Iris pigment epithelial cell (primary cell): Measurements from ENCODE around the gene R3HDM4.
"Not testable (repeated sequence)": the region's sequence is repeated elsewhere in the genome, so short reads cannot be mapped to it uniquely, and the experiment has no call there.

ENCODE experiments used
- DNase-seq: peaks from one replicate; pipeline ENCODE4 v3.0.0-alpha.2; 2011; ENCODE audit warnings: low read depth

The R3HDM4 gene

DNA sequence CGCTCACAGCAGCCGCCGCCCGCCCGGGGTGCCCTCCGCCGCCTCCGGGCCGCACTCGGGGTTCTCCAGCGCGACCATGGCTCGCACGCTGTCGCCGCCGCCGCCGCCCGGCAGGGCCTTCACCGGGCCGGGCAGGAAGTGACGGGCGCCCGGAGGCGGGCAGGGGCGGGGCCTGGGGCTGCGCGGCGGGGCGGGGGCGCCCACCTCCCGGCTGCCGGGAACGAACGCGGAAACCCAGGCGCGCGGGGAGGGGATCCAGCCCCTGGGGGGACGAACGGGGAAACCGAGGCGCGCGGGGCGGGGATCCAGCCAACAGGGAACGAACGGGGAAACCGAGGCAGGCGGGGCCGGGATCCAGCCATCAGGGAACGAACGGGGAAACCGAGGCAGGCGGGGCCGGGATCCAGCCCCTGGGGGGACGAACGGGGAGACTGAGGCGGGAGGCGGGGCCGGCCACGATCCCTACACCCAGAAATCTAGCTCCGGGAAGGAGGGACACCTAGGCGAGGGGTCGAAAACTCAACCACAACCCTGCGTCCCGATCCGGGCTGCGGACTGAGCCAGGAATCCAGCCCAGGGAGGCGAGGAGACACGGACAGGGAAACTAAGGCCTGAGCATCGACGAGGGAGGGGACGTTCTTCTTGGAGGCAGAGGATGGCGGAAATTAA is at the start of gene R3HDM4:
R3HDM4 (minus strand) TSS at position 140 of the 669 bp plus-strand sequence; CDS start at position 78, 62 bp downstream.
- DNase-seq, result peak; percentile 52

- DNase-seq, result peak; percentile 70
Measured at GRCh38 chr19:961866-962620, 49.0 kb upstream of the R3HDM4 start.

- DNase-seq, result no peak
Measured at GRCh38 chr19:960601-960938, 47.6 kb upstream of the R3HDM4 start.

DNA sequence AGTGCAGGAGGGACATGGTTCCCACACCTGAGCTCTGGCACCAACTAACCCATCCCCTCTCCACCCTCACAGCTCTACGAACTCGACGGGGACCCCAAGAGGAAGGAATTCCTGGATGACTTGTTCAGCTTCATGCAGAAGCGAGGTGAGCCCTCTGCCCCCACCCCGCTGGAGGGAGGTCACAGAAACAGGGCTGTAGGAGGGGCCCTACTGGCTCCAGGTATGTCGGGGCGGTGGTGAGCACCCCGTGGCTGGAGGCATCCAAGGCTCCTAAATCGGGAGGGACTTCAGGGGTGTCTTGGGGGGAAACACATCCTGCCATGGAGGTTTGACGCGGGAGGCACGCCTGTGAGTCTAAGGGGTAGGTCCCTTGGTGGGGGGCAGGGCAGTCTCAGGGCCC is 47.0 kb upstream of the R3HDM4 start:
- no peak for DNase-seq

GRCh38 chr19:958967-959855 is 46.2 kb upstream of the R3HDM4 start:
- DNase-seq, result peak; percentile 74

- DNase-seq, result not testable (repeated sequence)
Measured at GRCh38 chr19:957578-957977, 44.6 kb upstream of the R3HDM4 start.

DNA sequence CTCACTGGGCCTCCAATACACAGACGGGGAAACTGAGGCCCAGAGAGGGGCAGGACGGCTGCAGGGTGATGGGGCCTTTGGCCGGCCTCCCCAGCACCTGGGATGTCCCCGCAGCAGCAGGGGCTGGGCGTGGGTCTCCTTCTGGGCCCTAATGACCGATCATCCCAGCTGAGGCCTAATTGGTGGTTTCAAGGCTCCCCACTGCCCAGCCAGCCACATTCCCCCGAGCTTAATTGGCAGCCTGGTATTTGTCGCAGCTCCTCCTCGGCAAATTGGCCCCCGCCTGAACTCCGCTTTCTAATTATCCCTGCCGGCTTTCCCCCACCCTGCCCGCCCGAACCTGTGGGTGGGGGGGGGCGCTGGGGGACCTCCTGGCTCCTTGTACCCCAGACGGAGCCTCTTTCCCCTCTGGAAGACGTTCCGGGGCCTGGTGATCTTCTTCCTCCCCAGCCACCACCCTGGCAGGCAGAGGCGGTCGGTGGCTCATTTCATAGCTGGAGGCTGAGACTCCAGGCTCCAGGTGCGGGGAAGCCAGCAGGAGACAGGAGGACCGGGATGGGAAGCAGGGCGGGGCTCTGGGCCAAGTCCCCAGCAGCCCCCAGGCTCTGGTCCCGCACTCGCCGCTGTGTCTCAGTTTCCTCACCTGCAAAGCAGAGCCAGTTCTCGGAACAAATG is 43.9 kb upstream of the R3HDM4 start:
- peak; percentile 45 for DNase-seq

DNA sequence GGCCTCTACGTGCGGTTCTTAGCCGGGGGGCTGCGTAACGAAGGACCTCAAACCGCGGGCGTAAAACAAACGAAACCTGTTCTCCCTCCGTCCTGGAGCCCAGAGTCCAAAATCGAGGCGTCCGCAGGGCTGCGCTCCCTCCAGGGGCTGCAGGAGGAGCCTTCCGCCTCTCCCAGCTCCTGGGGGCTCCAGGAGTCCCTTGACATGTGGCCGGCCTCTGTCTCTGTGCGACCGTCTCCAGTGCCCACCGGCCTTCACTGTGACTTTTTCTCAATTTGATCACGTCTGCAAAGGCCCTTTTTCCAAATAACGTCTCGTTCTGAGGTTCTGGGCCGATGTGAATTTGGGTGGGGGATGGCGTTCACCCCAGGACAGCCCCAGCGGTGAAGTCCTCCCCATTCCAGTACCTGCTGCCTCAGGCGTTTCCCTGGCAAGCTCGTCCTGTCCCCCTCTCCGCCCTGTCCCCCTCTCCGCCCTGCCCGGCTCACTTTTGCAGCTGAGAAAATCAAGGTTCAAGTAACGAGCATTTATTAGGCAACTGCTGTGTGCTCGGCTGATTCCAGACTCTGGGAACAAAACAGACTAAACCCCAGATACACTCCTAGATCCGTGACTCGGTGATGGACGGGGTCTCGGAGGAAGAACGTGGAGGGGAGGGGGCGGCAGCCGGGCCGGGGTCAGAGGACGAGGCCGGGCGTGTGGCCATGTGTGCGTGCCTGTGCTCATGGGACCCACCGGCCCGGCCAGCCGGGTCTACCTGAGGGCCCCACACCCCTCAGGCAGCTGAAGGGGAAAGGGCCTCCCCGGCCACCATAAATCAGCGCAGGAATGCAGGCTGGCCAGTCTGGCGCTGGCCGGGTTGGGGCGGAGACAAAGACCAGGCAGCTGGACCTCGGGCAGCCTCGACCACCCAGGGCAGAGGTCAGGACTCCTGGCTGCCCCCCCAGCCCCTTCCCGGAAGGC is 43.1 kb upstream of the R3HDM4 start:
- no peak for DNase-seq

GRCh38 chr19:954672-955494 is 41.9 kb upstream of the R3HDM4 start:
- DNase-seq, result no peak

- DNase-seq, result no peak
Measured at GRCh38 chr19:954272-954671, 41.3 kb upstream of the R3HDM4 start.

DNA sequence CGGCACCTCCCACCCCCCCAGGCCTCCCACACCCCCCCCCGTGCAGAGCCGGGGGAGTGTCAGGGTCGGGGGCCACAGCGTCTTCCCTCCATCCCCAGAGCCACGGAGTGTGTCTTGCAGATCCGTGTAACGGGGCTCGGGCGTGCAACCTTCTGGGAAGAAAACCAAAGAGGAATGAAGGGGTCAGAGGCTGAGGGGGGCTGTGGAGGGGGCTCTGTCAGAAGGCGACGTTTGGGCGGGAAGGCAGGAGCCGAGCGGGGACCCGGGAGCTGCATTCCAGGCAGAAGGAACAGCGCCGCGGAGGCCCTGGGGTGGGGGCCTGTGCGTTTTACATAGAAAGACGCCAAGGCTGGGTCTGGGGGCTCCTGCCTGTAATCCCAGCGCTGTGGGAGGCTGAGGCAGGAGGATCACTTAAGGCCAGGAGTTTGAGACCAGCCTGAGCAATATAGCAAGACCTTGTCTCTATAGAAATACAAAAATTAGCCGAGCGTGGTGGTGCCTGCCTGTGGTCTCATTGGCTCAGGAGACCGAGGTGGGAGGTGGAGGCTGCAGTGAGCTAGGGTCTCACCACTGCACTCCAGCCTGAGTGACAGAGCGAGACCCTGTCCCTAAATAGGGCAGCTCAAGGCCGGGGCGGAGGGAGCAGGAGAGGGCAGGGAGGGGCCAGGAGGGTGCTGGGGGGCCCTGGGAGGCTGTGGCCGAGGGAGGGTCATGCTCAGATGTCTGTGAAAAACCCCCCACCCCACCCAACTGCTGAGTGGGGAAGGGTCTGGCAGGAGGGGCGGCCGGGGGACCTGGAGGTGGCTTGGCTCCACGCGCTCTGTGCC is 40.6 kb upstream of the R3HDM4 start:
- no peak for DNase-seq

DNA sequence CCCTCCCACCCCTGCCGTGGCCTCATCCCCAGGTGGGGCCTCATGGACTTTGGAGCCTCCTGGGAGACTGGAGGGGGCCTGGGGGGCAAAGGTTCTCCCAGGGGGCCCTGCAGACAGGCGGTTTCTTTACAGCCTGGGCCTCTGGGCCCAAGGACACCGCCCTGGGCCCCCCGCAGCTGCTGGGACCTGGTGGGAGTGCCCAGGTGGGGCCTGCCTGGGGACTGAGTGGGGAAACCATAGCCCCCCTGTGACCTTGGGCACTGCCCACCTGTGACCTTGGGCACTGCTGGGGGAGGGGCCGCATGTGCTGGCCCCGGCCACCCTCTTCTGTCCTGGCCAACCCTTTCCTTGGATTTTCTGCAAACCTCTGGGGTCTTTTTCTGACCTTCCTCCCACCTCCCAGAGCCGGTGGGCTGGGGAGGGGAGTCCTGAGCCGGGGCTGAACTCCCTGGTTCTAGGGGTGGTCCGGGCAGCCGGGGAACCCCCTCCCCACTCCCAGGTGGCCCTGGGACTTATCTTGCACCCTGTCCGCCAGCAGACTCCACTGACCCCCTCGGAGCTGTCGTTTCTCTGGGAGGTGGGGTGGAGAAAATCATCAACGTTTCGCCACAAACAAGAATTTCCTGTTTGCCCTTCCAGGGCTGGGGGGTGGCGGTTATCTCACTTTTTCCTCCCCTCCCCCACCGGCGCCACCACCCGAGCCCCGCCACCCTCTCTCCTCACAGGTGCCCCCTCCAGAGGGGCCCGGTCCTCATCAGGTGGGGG is 39.8 kb upstream of the R3HDM4 start:
- DNase-seq, result peak; percentile 60

DNA sequence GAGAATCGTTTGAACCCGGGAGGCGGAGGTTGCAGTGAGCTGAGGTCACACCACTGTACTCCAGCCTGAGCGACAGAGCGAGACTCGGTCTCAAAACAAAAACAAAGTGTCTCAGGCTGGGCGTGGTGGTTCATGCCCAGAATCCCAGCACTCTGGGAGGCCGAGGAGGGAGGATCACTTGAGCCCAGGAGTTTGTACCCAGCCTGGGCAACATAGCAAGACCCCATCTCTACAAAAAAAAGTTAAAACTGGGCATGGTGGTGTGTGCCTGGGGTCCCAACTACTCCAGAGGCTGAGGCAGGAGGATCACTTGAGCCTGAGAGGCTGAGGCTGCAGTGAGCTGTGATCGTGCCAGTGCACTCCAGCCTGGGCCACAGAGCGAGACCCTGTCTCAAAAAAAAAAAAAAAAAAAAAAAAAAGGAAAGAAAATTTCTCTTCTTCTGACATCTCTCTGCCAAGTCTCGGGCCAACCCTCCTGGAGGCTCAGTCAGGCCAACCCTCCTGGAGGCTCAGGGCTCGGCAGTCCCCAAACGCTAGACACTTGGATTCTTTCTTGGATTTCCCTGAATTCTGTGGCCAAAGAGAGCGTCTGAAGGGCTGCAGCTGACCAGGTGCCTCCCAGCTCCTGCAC is 39.1 kb upstream of the R3HDM4 start:
- DNase-seq, result no peak

GRCh38 chr19:950352-951066 is 37.5 kb upstream of the R3HDM4 start:
- no peak for DNase-seq

DNA sequence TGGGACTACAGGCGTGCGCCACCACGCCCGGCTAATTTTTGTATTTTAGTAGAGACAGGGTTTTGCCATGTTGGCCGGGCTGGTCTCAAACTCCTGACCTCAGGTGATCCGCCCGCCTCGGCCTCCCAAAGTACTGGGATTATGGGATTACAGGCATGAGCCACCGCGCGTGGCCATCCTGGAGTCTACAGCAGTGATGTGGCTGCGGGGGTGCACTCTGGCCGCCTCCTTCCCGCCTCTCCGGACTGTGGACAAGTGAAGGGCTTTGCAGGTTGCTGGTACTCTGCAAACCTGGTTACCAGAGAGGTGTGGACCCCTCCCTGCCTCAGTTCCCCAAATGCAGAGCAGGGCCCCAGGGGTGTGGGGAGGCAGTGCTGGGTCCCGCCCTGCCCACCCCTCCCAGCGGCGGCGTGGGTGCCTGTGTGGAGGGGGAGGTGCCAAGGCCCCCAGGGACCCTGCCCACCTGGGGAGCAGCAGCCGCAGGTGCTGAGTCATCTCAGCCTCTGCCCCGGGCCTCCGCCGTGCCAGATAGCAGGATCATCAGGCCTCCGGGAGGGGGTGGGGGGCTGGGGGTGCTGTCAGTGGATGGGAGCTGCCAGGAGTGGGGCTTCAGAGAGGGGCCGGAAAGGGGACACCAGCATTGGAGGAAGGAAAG is 36.0 kb upstream of the R3HDM4 start:
- DNase-seq, result no peak

GRCh38 chr19:947707-948539 is 34.9 kb upstream of the R3HDM4 start:
- no peak for DNase-seq
